ENCODE measurements around the gene LRRC41. TPM values are rescaled to one million over a fixed set of nuclear protein-coding genes. Genes with fewer than 3 reads are reported as not detected.
A peak's percentile ranks its signal among the peaks of the same experiment; 100 is the strongest.
"Not testable (repeated sequence)": the region's sequence is repeated elsewhere in the genome, so short reads cannot be mapped to it uniquely, and the experiment has no call there.

The LRRC41 gene
- total RNA-seq, 1 donor from 2014 or later: 43.1 TPM

DNA sequence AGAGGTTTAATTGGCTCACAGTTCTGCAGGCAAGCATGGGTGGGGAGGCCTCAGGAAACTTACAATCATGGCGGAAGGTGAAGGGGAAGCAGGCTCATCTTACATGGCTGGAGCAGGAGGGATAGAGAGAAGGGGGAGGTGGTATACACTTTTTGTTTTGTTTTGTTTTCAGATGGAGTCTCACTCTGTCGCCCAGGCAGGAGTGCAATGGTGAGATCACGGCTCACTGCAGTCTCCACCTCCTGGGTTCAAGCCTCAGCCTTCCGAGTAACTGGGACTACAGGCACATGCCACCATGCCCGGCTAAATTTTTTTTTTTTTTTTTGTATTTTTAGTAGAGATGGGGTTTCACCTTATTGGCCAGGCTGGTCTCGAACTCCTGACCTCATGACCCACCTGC lies 18.8 kb upstream of the LRRC41 start:
- H3K4me3 Mint-ChIP-seq; H3K27ac Mint-ChIP-seq; H3K27me3 ChIP-seq; H3K9me3 Mint-ChIP-seq; DNase-seq (ENCODE audit: low spot score); H3K4me2 ChIP-seq; H3K9me3 ChIP-seq (ENCODE audit: low read depth); H4K20me1 ChIP-seq (ENCODE audit: low read depth); H3K36me3 Mint-ChIP-seq; H3K9ac ChIP-seq; H3K36me3 ChIP-seq; H3K4me3 ChIP-seq; H3K27me3 Mint-ChIP-seq (ENCODE audit: insufficient read depth, low read depth); H3K79me2 ChIP-seq (ENCODE audit: low read depth); H2AFZ ChIP-seq (replicated peaks); H3K27ac ChIP-seq: not testable (repeated sequence)
- Histone ChIP-seq H3K4me1 (peaks cover 12% of the 10 kb centered on the region), H3F3A (ENCODE audit: low read depth) (peaks cover 17% of the 10 kb centered on the region)
- peaks cover 18% of the 10 kb centered on the region for H3K4me1 Mint-ChIP-seq

DNA sequence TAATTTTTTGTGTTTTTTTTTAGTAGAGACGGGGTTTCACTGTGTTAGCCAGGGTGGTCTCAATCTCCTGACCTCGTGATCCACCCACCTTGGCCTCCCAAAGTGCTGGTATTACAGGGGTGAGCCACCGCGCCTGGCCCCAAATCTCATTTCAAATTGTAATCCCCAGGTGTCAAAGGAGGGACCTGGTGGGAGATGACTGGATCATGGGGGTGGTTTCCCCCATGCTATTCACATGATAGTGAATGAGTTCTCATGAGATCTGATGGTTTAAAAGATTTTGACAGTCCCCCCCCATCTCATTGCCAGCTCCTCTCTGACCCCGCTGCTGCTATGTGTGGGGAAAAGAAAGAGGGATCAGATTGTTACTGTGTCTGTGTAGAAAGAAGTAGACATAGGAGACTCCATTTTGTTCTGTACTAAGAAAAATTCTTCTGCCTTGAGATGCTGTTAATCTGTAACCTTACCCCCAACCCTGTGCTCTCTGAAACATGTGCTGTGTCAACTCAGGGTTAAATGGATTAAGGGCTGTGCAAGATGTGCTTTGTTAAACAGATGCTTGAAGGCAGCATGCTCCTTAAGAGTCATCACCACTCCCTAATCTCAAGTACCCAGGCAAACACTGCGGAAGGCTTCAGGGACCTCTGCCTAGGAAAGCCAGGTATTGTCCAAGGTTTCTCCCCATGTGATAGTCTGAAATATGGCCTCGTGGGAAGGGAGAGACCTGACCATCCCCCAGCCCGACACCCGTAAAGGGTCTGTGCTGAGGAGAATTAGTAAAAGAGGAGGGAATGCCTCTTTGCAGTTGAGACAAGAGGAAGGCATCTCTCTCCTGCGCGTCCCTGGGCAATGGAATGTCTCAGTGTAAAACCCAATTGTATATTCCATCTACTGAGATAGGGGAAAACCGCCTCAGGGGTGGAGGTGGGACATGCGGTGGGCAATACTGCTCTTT lies 16.8 kb upstream of the LRRC41 start:
- Mint-ChIP-seq H3K4me3 (peak overlapping the region; percentile 55), H3K27ac (peak overlapping the region; percentile 55), H3K4me1 (peaks cover 18% of the 10 kb centered on the region)
- not testable (repeated sequence) for H3K79me2 ChIP-seq (ENCODE audit: low read depth); H2AFZ ChIP-seq (replicated peaks); H3K36me3 Mint-ChIP-seq; H3K36me3 ChIP-seq; H3K9ac ChIP-seq; H3K9me3 Mint-ChIP-seq; H3K9me3 ChIP-seq (ENCODE audit: low read depth); H3K27me3 ChIP-seq; H3K27ac ChIP-seq; H4K20me1 ChIP-seq (ENCODE audit: low read depth); H3K4me3 ChIP-seq; H3K27me3 Mint-ChIP-seq (ENCODE audit: insufficient read depth, low read depth)
- peaks cover 12% of the 10 kb centered on the region for H3K4me1 ChIP-seq
- DNase-seq (ENCODE audit: low spot score): peak; percentile 17
- peaks cover 28% of the 10 kb centered on the region for H3F3A ChIP-seq (ENCODE audit: low read depth)
- H3K4me2 ChIP-seq: peak overlapping the region; percentile 67

DNA sequence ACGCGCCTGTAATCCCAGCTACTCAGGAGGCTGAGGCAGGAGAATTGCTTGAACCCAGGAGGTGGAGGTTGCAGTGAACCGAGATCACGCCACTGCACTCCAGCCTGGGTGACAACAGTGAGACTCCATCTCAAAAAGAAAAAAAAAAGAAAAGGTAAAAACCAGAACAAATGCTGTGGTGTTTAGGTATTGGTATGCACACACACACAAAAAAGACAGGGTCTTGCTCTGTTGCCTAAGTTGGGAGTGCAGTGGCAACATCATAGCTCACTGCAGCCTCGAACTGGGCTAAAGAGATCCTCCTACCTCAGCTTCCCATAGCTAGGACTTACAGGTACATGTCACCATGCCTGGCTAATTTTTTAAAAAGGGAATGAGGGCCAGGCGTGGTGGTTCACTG lies 15.9 kb upstream of the LRRC41 start:
- H3K36me3 Mint-ChIP-seq; H2AFZ ChIP-seq (replicated peaks); H3K27ac Mint-ChIP-seq: not testable (repeated sequence)

DNA sequence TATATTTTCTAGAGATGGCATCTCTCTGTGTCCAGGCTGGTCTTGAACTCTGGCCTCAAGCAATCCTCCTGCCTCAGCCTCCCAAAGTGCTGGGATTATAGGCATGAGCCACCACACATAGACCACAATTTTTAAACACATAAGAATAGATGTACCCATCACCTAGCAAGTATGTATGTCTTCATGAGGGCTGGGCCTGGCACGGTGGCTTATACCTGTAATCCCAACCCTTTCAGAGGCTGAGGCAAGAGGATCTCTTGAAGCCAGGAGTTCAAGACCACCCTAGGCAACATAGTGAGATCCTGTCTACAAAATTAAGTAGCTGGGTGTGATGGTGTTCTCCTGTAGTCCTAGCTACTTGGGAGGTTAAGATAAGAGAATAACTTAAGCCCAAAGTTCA lies 13.9 kb upstream of the LRRC41 start:
- Histone ChIP-seq H3K27ac (no peak overlapping the region), H3K4me2 (no peak overlapping the region), H3K27me3 (no peaks in the 10 kb centered on the region), H3K36me3 (peaks cover 12% of the 10 kb centered on the region), H2AFZ (replicated peaks) (no peak overlapping the region), H3F3A (ENCODE audit: low read depth) (peaks cover 41% of the 10 kb centered on the region), H3K79me2 (ENCODE audit: low read depth) (no peaks in the 10 kb centered on the region), H3K9ac (no peak overlapping the region), H3K4me3 (no peak overlapping the region), H4K20me1 (ENCODE audit: low read depth) (no peaks in the 10 kb centered on the region), H3K9me3 (ENCODE audit: low read depth) (no peaks in the 10 kb centered on the region), H3K4me1 (peaks cover 12% of the 10 kb centered on the region)
- DNase-seq (ENCODE audit: low spot score): no peak
- Mint-ChIP-seq H3K9me3 (no peaks in the 10 kb centered on the region), H3K27ac (no peak overlapping the region), H3K4me1 (peaks cover 18% of the 10 kb centered on the region), H3K36me3 (peaks cover 13% of the 10 kb centered on the region), H3K27me3 (ENCODE audit: insufficient read depth, low read depth) (no peaks in the 10 kb centered on the region), H3K4me3 (no peak overlapping the region)
- TF ChIP-seq EZH2 (IDR thresholded peaks at IDR 0.05) (no peak), EZH2phosphoT487 (IDR thresholded peaks at IDR 0.05) (no peak)
- TF ChIP-seq, protein P1, sequence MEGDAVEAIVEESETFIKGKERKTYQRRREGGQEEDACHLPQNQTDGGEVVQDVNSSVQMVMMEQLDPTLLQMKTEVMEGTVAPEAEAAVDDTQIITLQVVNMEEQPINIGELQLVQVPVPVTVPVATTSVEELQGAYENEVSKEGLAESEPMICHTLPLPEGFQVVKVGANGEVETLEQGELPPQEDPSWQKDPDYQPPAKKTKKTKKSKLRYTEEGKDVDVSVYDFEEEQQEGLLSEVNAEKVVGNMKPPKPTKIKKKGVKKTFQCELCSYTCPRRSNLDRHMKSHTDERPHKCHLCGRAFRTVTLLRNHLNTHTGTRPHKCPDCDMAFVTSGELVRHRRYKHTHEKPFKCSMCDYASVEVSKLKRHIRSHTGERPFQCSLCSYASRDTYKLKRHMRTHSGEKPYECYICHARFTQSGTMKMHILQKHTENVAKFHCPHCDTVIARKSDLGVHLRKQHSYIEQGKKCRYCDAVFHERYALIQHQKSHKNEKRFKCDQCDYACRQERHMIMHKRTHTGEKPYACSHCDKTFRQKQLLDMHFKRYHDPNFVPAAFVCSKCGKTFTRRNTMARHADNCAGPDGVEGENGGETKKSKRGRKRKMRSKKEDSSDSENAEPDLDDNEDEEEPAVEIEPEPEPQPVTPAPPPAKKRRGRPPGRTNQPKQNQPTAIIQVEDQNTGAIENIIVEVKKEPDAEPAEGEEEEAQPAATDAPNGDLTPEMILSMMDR (IDR thresholded peaks at IDR 0.05): no peak

More for the DNA sequence above, 15.9 kb upstream of the LRRC41 start:
- H3K27me3 Mint-ChIP-seq (ENCODE audit: insufficient read depth, low read depth); H3K9me3 ChIP-seq (ENCODE audit: low read depth); DNase-seq (ENCODE audit: low spot score); H3K27ac ChIP-seq; H3K4me2 ChIP-seq; H3K9me3 Mint-ChIP-seq; H3K4me3 ChIP-seq; H3K79me2 ChIP-seq (ENCODE audit: low read depth); H3K36me3 ChIP-seq; H4K20me1 ChIP-seq (ENCODE audit: low read depth); H3K27me3 ChIP-seq; H3K9ac ChIP-seq; H3K4me3 Mint-ChIP-seq: not testable (repeated sequence)
- H3K4me1 Mint-ChIP-seq: peaks cover 18% of the 10 kb centered on the region
- H3K4me1 ChIP-seq: peaks cover 12% of the 10 kb centered on the region
- H3F3A ChIP-seq (ENCODE audit: low read depth): peaks cover 34% of the 10 kb centered on the region
